PC-3 (cell line): ENCODE results near the gene SORL1. TPM values are rescaled to one million over a fixed set of nuclear protein-coding genes. Genes with fewer than 3 reads are reported as not detected.

ENCODE experiments used
- ATAC-seq: fragments of 200-7000 bp; cut with Tn5 transposase; 2 replicates; pipeline ENCODE4 v1.9.1; 2020; ENCODE audit warnings: mild to moderate bottlenecking, moderate library complexity
- BruUV-seq: library from RNA; stranded (reverse); fragments of 400-500 nt; replicated peaks from 2 replicates; lab custom pipeline; 2021; lab: Mats Ljungman, UMichigan
- CTCF ChIA-PET: fragments of 300-600 bp; sonication (Branson Sonifier 250); formaldehyde crosslinking; loops from one replicate; lab custom pipeline; 2022; ENCODE audit warnings: antibody characterized with exemption; lab: Charles Lee
- POLR2A ChIA-PET: fragments of 300-600 bp; sonication (Branson Sonifier 250); formaldehyde crosslinking; loops from one replicate; lab custom pipeline; 2022; ENCODE audit warnings: antibody characterized with exemption; ENCODE audit not compliant: unreplicated experiment; lab: Charles Lee
- DNase-seq: peaks from one replicate; pipeline ENCODE4 v3.0.0-alpha.2; 2015
- H2AFZ ChIP-seq: fragments of 300-600 bp; sonication (generic); 2 replicates; pipeline ENCODE4 v1.6.0; 2016; ENCODE audit warnings: antibody characterized with exemption, low read length
- H3F3A ChIP-seq: fragments of 300-600 bp; sonication (generic); one replicate; pipeline ENCODE4 v1.6.0; 2017; ENCODE audit warnings: antibody characterized with exemption, low read length, control low read depth, mild to moderate bottlenecking; ENCODE audit not compliant: unreplicated experiment
- H3K27ac ChIP-seq: fragments of 300-600 bp; sonication (generic); 2 replicates; pipeline ENCODE4 v1.5.1; 2016; ENCODE audit warnings: mild to moderate bottlenecking, low read length
- H3K27me3 ChIP-seq: fragments of 300-600 bp; sonication (generic); 2 replicates; pipeline ENCODE4 v1.6.1; 2016; ENCODE audit warnings: low read length, mixed read lengths
- H3K36me3 ChIP-seq: fragments of 300-600 bp; sonication (generic); 2 replicates; pipeline ENCODE4 v1.6.1; 2016; ENCODE audit warnings: low read depth, mixed run types, low read length, mixed read lengths
- H3K4me1 ChIP-seq: fragments of 300-600 bp; sonication (generic); 2 replicates; pipeline ENCODE4 v1.5.1; 2016; ENCODE audit warnings: low read length; ENCODE audit not compliant: insufficient read depth
- H3K4me2 ChIP-seq: fragments of 300-600 bp; sonication (generic); 2 replicates; pipeline ENCODE4 v1.6.0; 2016; ENCODE audit warnings: low read length
- H3K4me3 ChIP-seq: fragments of 300-600 bp; sonication (generic); 2 replicates; pipeline ENCODE4 v1.5.1; 2016; ENCODE audit warnings: mild to moderate bottlenecking, low read length, mixed read lengths
- H3K79me2 ChIP-seq: fragments of 300-600 bp; sonication (generic); 2 replicates; pipeline ENCODE4 v1.6.1; 2017; ENCODE audit warnings: low read length, mixed read lengths
- H3K9ac ChIP-seq: fragments of 300-600 bp; sonication (generic); 2 replicates; pipeline ENCODE4 v1.6.0; 2016; ENCODE audit warnings: mild to moderate bottlenecking, low read length
- H3K9me2 ChIP-seq: fragments of 300-600 bp; sonication (generic); replicated peaks from 2 replicates; pipeline ENCODE4 v1.6.1; 2016; ENCODE audit warnings: mixed run types, low read length, mixed read lengths
- H3K9me3 ChIP-seq: fragments of 300-600 bp; sonication (generic); 2 replicates; pipeline ENCODE4 v1.6.1; 2016; ENCODE audit warnings: low read length, mixed read lengths
- H4K20me1 ChIP-seq: fragments of 300-600 bp; sonication (generic); 2 replicates; pipeline ENCODE4 v1.6.1; 2016; ENCODE audit warnings: low read length, mixed read lengths
- CTCF ChIP-seq: fragments of 300-600 bp; sonication (generic); conservative IDR thresholded peaks from 2 replicates; pipeline ENCODE4 v1.5.1; 2017; ENCODE audit warnings: antibody characterized with exemption, low read depth, mild to moderate bottlenecking, low read length
- EZH2 ChIP-seq: fragments of 300-600 bp; sonication (generic); IDR thresholded peaks from one replicate; pipeline ENCODE4 v1.6.1; 2017; ENCODE audit warnings: antibody characterized with exemption, mild to moderate bottlenecking, low read length; ENCODE audit not compliant: unreplicated experiment
- EZH2phosphoT487 ChIP-seq: fragments of 300-600 bp; sonication (generic); IDR thresholded peaks from 2 replicates; pipeline ENCODE4 v1.6.1; 2018; ENCODE audit warnings: mild to moderate bottlenecking, antibody characterized with exemption, low read length, borderline replicate concordance
- intact Hi-C: fragments of 100-400 bp; cut with micrococcal nuclease; formaldehyde crosslinking; loops from 2 replicates; pipeline ENCODE4 v1.9.0; 2023
- total RNA-seq: library from RNA; depleted of rRNA; stranded (reverse); fragments of >200 nt; gene quantifications from 2 replicates; pipeline ENCODE4 v1.2.3, GENCODE V29; 2014

SORL1 gene
- total RNA-seq, 1 experiment from 2014 or later = 53.7 TPM

- BruUV-seq = no TSS peak
- TF ChIP-seq EZH2phosphoT487 = no peak
- no peak for TF ChIP-seq EZH2
- TF ChIP-seq CTCF = no peak
- ChIA-PET CTCF (no interaction called here), POLR2A (no interaction called here)
- H3K9me2 ChIP-seq = no peaks in the 10 kb centered on the region
- DNase-seq = no peak
- no peak for ATAC-seq
- no peak overlapping the region for H3K4me3 ChIP-seq
- H3K4me2 ChIP-seq = no peak overlapping the region
- H2AFZ ChIP-seq = no peak overlapping the region
- peaks cover 16% of the 10 kb centered on the region for H3K36me3 ChIP-seq
- no peaks in the 10 kb centered on the region for H3K9me3 ChIP-seq
- H3F3A ChIP-seq = peaks cover 3% of the 10 kb centered on the region
- intact Hi-C loops = no loop called here
- no peaks in the 10 kb centered on the region for H3K79me2 ChIP-seq
- no peaks in the 10 kb centered on the region for H3K27me3 ChIP-seq
- 0 out of 2 replicates have a peak, but pooled peaks cover 3% of the 10 kb centered on the region for H4K20me1 ChIP-seq
- H3K4me1 ChIP-seq = peaks cover 20% of the 10 kb centered on the region
- no peak overlapping the region for H3K27ac ChIP-seq
- H3K9ac ChIP-seq = no peak overlapping the region
Observed at GRCh38 chr11:121552154-121552553, 100.0 kb downstream of the SORL1 start.

GRCh38 chr11:121552644-121553043 is 100.5 kb downstream of the SORL1 start:
- ChIA-PET POLR2A (no interaction called here), CTCF (no interaction called here)
- DNase-seq = no peak
- Histone ChIP-seq H2AFZ (no peak overlapping the region), H3K4me2 (no peak overlapping the region), H3K27ac (no peak overlapping the region), H3K4me1 (peaks cover 23% of the 10 kb centered on the region), H3K4me3 (no peak overlapping the region), H3K9me2 (no peaks in the 10 kb centered on the region), H3K9ac (no peak overlapping the region), H4K20me1 (0 out of 2 replicates have a peak, but pooled peaks cover 3% of the 10 kb centered on the region), H3F3A (peaks cover 3% of the 10 kb centered on the region), H3K9me3 (no peaks in the 10 kb centered on the region), H3K36me3 (peaks cover 13% of the 10 kb centered on the region; the same call in 1 of the 2 replicates), H3K27me3 (no peaks in the 10 kb centered on the region), H3K79me2 (no peaks in the 10 kb centered on the region)
- intact Hi-C loops = no loop called here
- TF ChIP-seq CTCF (no peak), EZH2phosphoT487 (no peak), EZH2 (no peak)
- no TSS peak for BruUV-seq
- ATAC-seq = no peak

GRCh38 chr11:121553389-121553788 is 101.3 kb downstream of the SORL1 start:
- Histone ChIP-seq H3K9me2 (no peaks in the 10 kb centered on the region), H3K4me3 (no peak overlapping the region), H3K4me2 (no peak overlapping the region; the same call in 1 of the 2 replicates), H3K9me3 (no peaks in the 10 kb centered on the region), H3K4me1 (peaks cover 23% of the 10 kb centered on the region), H3K27ac (peak overlapping the region; percentile 42), H2AFZ (peak overlapping the region; percentile 20; the same call in 1 of the 2 replicates), H3K27me3 (no peaks in the 10 kb centered on the region), H3F3A (peaks cover 3% of the 10 kb centered on the region), H3K79me2 (no peaks in the 10 kb centered on the region), H3K36me3 (peaks cover 9% of the 10 kb centered on the region; the same call in 1 of the 2 replicates), H4K20me1 (0 out of 2 replicates have a peak, but pooled peaks cover 3% of the 10 kb centered on the region), H3K9ac (no peak overlapping the region)
- POLR2A ChIA-PET = no interaction called here
- intact Hi-C loops = no loop called here
- BruUV-seq = no TSS peak
- ATAC-seq (no peak), DNase-seq (no peak)
- TF ChIP-seq CTCF (no peak), EZH2 (no peak), EZH2phosphoT487 (no peak)
- CTCF ChIA-PET = no interaction called here
